A549 treated with CpdA at 1 μM for 4 hours (cell line): Measurements from ENCODE around the gene ADM5. TPM values are rescaled to one million over a fixed set of nuclear protein-coding genes. Genes with fewer than 3 reads are reported as not detected.

Source experiments
- total RNA-seq: library from RNA; stranded (reverse); fragments of 200-300 nt; extraction: Qiagen RNA extraction; gene quantifications from 5 replicates; pipeline ENCODE4 v1.2.3, GENCODE V29; 2022; ENCODE audit warnings: low read depth

ADM5 gene, protein sequence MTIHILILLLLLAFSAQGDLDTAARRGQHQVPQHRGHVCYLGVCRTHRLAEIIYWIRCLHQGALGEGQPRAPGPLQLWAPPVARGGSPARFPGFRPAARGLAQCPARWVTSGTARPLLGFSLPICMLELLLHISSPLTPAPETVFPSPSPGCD
- 3.9 to 7.0 TPM (median 6.8 TPM) in 5 replicates for total RNA-seq

DNA sequence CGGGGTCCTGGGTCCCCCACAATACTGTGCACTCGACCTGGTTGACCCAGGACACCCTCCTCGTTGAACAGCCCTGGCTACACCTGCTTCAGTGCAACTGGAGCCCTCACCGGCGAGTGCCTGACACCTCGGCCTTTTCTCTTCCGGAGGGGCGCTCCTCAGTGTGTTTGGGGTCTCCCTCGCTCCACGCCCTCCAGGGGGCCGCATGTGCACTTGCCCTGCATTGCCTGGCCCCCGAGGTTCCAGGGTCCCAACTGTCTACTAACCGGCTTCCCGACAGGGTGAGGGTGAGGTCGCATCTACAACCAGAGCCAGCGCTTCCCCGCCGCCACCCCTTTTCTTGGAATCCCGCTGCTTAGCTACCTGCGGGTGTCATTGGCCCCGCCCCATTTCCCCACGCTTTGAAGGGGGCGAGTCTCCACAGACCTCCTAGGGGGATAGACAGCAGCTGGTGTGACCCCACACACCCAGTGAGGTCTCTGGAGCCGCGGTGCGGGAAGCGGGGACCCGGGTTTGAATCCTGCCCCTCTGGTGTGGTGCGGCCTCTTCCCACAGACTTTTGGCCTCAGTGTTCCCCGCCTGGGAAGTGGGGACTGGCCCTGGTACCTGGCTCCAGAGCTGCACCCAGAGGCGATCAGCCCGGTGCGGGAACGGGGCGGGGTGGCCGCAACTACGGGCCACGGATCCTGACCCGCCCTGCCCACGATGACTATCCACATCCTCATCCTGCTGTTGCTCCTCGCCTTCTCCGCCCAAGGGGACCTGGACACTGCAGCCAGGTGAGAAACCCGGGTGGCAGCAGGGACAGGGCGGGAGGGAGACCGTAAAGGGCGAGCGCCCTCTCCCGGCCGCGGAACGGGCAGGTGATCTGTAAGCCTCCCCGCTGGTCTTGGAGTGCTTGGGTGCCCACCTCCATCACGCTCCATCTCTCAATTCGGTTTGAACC lies at the start of gene ADM5:
Gene ADM5, plus strand, starts transcription at position 462 of the 946 bp plus-strand sequence. Its CDS starts 244 bp downstream, at position 706.

DNA sequence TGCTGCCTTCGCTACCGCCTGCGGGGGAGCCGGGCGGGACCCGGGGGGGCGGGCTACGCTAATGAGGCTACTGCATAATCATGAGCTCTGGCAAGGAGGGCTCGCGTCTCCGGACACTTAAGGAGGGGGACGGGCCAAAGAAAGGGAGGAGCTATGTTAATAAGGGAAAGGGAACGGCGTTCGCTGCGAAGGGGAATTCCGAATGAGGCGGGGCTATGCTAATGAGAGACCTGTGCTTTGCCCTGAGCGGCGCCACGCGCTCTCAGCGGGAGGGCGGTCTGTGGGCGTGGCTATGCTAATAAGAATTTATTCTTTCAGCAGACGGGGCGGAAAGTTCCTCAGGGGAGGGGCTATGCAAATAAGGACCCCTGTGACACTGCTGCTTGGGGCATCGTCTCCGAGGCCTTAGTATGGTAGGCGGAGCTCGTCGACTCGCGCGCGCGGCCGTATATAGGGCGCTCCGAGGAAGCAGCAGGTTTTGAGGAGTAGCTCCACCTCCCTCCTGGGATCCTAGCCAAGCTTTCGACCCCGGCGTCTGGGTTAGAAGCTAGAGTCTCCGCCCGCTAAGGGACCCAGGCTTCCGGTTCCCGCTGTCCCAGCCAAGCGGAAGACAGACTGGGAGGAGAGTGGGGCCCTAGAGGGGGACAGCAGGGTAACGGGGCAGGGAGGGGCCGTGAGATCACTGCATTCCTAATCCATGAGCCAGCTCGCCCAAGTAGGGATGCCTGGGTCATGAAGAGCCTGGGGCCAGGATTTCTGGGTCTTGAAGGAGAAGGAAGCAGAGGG lies 49.1 kb upstream of the ADM5 start, which contains the start of gene RRAS:
Gene RRAS, minus strand, starts transcription at position 31 of the 786 bp plus-strand sequence. CDS start 45 bp downstream, outside the sequence.

DNA sequence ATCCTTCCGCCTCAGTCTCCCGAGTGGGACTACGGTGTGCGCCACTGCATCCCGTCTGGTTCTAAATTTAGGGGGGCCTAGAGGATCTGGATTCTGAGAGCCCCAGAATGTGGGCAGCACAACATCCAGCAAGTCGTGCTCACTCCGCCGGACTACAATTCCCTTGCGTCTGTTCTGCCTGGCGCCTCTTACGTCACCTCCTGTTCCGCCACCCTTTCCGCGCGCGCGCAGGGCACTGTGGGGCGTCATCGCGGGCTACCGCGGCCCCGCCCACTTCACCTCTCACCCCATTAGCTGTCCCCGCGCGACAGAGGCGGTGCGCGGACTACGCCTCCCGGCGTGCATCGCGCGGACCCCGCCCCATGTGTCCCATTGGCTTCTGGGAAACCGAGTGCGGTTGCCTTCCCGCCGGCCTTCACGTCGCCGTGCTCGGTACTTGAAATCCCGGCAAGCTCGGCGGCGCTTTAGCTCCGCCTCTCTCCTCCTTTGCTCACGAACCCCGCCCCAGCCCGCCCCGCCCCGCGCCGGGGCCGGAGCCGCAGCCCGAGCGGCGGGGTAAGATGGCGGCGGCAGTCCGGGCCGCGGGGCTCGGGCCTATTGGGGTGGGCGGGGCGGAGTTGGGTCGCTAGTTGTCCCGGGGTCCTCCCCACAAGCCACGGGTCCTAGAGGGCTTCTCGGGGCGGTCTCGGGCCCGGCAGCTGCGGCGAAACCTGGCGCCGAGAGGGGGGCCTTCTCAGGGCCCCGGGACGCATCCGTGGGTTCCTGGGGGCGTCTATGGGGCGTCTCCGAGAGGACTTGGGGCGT lies 47.5 kb upstream of the ADM5 start, which contains the start of gene SCAF1:
Gene SCAF1, plus strand, starts transcription at position 522 of the 804 bp plus-strand sequence. CDS start 2,818 bp downstream, outside the sequence.

DNA sequence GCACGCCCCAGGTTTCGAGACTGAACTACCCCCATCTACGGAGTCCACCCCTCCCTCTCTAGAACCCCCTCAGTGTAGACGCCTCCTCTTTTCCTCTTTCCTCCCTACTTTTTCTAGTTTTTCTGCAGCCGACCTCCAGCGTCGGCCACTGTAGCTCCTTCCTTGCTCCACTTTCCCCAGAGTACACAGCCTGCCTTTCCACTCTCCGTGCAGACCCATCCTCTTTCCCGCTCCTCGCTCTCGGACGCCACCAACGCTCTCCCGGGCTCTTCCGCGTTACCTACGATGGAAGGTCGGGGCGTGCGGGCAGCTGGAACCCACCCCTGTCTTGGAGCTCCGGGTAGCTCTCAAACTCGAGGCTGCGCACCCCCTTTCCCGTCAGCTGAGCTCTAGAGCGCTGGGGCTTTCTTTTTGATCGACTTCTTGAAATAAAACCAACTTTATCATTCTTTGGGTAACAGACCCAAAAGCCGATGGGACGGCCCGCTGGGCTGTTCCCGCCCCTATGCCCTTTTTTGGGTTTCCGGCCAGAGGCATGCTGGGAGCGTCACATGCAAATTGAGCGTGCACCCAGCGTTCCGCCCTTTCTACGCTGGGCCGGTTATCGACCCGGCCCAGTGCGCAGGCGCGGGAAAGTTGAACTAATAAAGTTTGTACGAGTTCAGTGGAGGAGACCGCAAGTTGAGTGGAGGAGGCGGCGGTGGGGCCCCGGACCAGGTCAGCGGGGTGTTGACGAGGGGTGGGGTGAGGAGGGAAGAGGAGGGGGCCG lies 23.9 kb upstream of the ADM5 start, which contains the start of the genes BCL2L12 and IRF3:
Gene BCL2L12, plus strand, starts transcription at position 583 of the 769 bp plus-strand sequence. CDS start 760 bp downstream, outside the sequence.
Gene IRF3, minus strand, starts transcription at position 507 of the 769 bp plus-strand sequence. CDS start 1,019 bp downstream, outside the sequence.

DNA sequence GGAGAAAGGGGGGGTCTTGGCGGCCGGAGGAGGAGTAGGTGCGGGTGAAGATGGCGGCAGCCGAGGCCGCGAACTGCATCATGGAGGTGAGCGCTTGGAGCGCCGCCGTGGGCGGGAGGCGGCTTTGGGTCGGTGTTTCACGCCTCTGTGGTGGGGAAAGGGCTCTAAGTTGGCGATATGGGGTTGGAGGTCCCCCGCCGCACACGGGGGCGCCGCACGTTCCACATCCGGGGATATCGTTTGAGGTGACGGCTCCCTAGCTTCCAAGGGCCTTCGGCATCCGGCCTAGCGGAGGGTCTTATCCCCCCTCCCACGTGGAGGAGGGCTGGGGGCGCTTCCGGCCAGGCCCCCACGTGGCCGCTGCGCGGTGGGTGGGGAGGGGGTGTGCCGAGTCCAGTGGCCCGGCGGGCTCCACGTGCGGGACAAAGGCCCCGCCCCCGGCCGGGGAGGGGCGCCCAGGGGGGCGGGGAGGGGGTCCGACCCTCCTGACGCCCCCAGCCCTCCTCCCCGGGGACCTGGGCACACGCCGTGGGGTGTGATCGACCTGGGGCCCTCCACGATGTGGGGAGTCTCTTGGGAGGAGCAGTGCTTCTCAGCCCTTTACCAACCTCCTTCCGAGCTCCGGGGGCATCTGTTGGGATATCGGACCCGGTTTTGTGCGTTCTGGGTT lies 12.0 kb upstream of the ADM5 start, which contains the start of gene PRMT1:
Gene PRMT1, plus strand, starts transcription at position 41 of the 670 bp plus-strand sequence. Its CDS starts 10 bp downstream, at position 51.

DNA sequence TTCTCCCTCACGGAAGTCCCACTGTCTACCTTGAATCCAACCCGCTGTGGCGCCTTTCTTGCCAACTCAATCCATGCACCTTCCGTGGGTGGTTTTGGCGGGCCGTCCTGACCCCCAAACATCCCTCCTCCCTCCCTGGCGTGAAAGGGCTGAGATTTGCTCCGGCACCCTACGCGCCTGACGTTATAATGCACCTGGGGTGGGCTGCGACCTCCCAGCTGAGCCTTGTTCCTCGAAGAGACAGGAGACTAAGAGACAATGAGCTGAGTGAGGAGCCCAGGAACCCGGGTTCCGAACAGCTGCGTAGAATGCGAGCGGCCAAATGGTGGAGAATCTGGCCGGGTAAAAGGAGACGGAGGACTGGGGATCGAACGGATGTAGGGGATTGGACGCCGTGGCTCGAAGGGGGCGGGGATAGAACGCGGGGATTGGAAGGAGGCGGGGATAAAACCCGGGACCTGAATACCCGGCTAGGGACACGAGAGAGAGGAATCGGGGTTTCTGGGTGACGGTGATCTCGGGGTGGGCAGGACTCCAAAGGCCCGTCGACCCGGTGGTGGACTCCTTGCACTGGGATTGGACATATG lies 1.4 kb downstream of the ADM5 start, which contains the start of gene CPT1C:
Gene CPT1C, plus strand, starts transcription at position 461 of the 587 bp plus-strand sequence. CDS start 1,137 bp downstream, outside the sequence.

Other genes starting within 250 kb of the ADM5 start
- gene SLC17A7, start 248.1 kb upstream of the ADM5 start, total RNA-seq, result 0.58 to 0.68 TPM (median 0.62 TPM) in 5 replicates
- 92.8 to 102 TPM (median 100 TPM) in 5 replicates for gene PIH1D1, start 237.8 kb upstream of the ADM5 start, total RNA-seq
- gene ALDH16A1, start 236.4 kb upstream of the ADM5 start, total RNA-seq, result 18.2 to 27.7 TPM (median 23.6 TPM) in 5 replicates
- gene FLT3LG, start 215.4 kb upstream of the ADM5 start, total RNA-seq, result 1.3 to 1.7 TPM (median 1.3 TPM) in 5 replicates
- gene RPL13A, start 202.0 kb upstream of the ADM5 start, total RNA-seq, result 3,996 to 4,378 TPM (median 4,082 TPM) in 5 replicates
- gene RPS11, start 193.2 kb upstream of the ADM5 start, total RNA-seq, result 3,847 to 4,288 TPM (median 4,148 TPM) in 5 replicates
- 22.9 to 31.3 TPM (median 28.2 TPM) in 5 replicates for gene FCGRT, start 176.9 kb upstream of the ADM5 start, total RNA-seq
- 1.1 to 2.4 TPM (median 2.2 TPM) in 5 replicates for gene RCN3, start 161.6 kb upstream of the ADM5 start, total RNA-seq
- gene NOSIP, start 109.0 kb upstream of the ADM5 start, total RNA-seq, result 81.8 to 113 TPM (median 104 TPM) in 5 replicates
- 0.64 to 0.93 TPM (median 0.73 TPM) in 5 replicates for gene PRRG2, start 108.3 kb upstream of the ADM5 start, total RNA-seq
- 26.3 to 33.5 TPM (median 29.6 TPM) in 5 replicates for gene PRR12, start 98.4 kb upstream of the ADM5 start, total RNA-seq
- 78.0 to 135 TPM (median 125 TPM) in 5 replicates for gene RRAS, start 49.5 kb upstream of the ADM5 start, total RNA-seq
- 45.8 to 71.4 TPM (median 69.7 TPM) in 5 replicates for gene SCAF1, start 47.4 kb upstream of the ADM5 start, total RNA-seq
- gene IRF3, start 23.7 kb upstream of the ADM5 start, total RNA-seq, result 90.0 to 124 TPM (median 114 TPM) in 5 replicates
- gene BCL2L12, start 23.7 kb upstream of the ADM5 start, total RNA-seq, result 53.6 to 76.6 TPM (median 68.8 TPM) in 5 replicates
- 399 to 454 TPM (median 422 TPM) in 5 replicates for gene PRMT1, start 12.3 kb upstream of the ADM5 start, total RNA-seq
- gene CPT1C, start 1.5 kb downstream of the ADM5 start, total RNA-seq, result 13.3 to 15.1 TPM (median 13.5 TPM) in 5 replicates
- gene TSKS, start 73.7 kb downstream of the ADM5 start, total RNA-seq, result not detected in 5 replicates
- gene AP2A1, start 77.4 kb downstream of the ADM5 start, total RNA-seq, result 46.0 to 56.6 TPM (median 51.1 TPM) in 5 replicates
- gene FUZ, start 123.7 kb downstream of the ADM5 start, total RNA-seq, result 13.7 to 16.0 TPM (median 15.2 TPM) in 5 replicates
- 46.9 to 68.9 TPM (median 60.0 TPM) in 5 replicates for gene MED25, start 128.7 kb downstream of the ADM5 start, total RNA-seq
- 109 to 159 TPM (median 143 TPM) in 5 replicates for gene PTOV1, start 161.6 kb downstream of the ADM5 start, total RNA-seq
- gene PNKP, start 178.0 kb downstream of the ADM5 start, total RNA-seq, result 45.9 to 63.6 TPM (median 50.4 TPM) in 5 replicates
- 70.9 to 125 TPM (median 113 TPM) in 5 replicates for gene AKT1S1, start 187.8 kb downstream of the ADM5 start, total RNA-seq
- gene TBC1D17, start 188.1 kb downstream of the ADM5 start, total RNA-seq, result 21.2 to 24.9 TPM (median 24.4 TPM) in 5 replicates
- gene IL4I1, start 207.3 kb downstream of the ADM5 start, total RNA-seq, result 0.44 to 1.2 TPM (median 0.91 TPM) in 5 replicates
- 48.8 to 56.8 TPM (median 55.5 TPM) in 5 replicates for gene ATF5, start 239.6 kb downstream of the ADM5 start, total RNA-seq
- 81.6 to 100 TPM (median 97.6 TPM) in 5 replicates for gene NUP62, start 239.9 kb downstream of the ADM5 start, total RNA-seq